HEK293 (cell line): ENCODE results near the gene MYLK.

ENCODE experiments used
- CTCF ChIA-PET: fragments of 350-600 bp; formaldehyde crosslinking; extraction: SDS; loops from one replicate; lab custom pipeline; 2021; ENCODE audit warnings: antibody characterized with exemption; lab: Yijun Ruan, JAX
- POLR2A ChIA-PET: fragments of 300-600 bp; formaldehyde crosslinking; extraction: SDS; loops from one replicate; lab custom pipeline; 2020; ENCODE audit warnings: antibody characterized with exemption, inconsistent platforms; lab: Yijun Ruan, JAX
- H3K27ac ChIP-seq: fragments of 200-500 bp; sonication (Bioruptor generic); 2 replicates; pipeline ENCODE4 v1.5.1; 2014; ENCODE audit warnings: low read depth, low read length, control low read depth, inconsistent platforms; ENCODE audit errors: extremely low read depth
- H3K36me3 ChIP-seq, 2 experiments: fragments of 200-500 bp in 1 of 2; sonication (Bioruptor generic) in 1 of 2; 1 replicate in 1 of 2; 2 replicates in 1 of 2; pipeline ENCODE4 v1.5.1; 2014 to 2017; ENCODE audit warnings: inconsistent platforms in 2 of 2, low read length in 2 of 2; ENCODE audit not compliant: control insufficient read depth in 2 of 2, insufficient read depth in 1 of 2
- H3K4me1 ChIP-seq: fragments of 200-500 bp; sonication (Bioruptor generic); 2 replicates; pipeline ENCODE4 v1.5.1; 2014; ENCODE audit warnings: mild to moderate bottlenecking, low read length, inconsistent platforms; ENCODE audit not compliant: control insufficient read depth, insufficient read depth
- H3K4me3 ChIP-seq: 2 replicates; pipeline ENCODE4 v1.5.1; 2011; ENCODE audit warnings: low read depth, mild to moderate bottlenecking, control low read depth, low read length, moderate library complexity
- H3K9me3 ChIP-seq: fragments of 200-500 bp; sonication (Bioruptor generic); 2 replicates; pipeline ENCODE4 v1.5.1; 2014; ENCODE audit warnings: low read depth, low read length, inconsistent platforms; ENCODE audit not compliant: control insufficient read depth, insufficient read depth
- HOXD13 ChIP-seq: sonication (generic); formaldehyde crosslinking; IDR thresholded peaks from 2 replicates; pipeline ENCODE4 v1.8.0; 2022; ENCODE audit warnings: missing genetic modification reagents, borderline replicate concordance
- REST ChIP-seq: fragments of 450-650 bp; formaldehyde crosslinking; IDR thresholded peaks from 2 replicates; pipeline ENCODE4 v1.5.1; 2016; ENCODE audit warnings: missing biosample characterization, missing genetic modification characterization
- SETDB1 ChIP-seq: IDR thresholded peaks from one replicate; pipeline ENCODE4 v1.6.1; 2017; ENCODE audit warnings: mild to moderate bottlenecking, low read length, moderate library complexity, mixed read lengths; ENCODE audit not compliant: insufficient read length
- TRIM28 ChIP-seq: IDR thresholded peaks from 2 replicates; pipeline ENCODE4 v1.6.1; 2011; ENCODE audit warnings: low read length, control low read depth, borderline replicate concordance
- ZBTB48 ChIP-seq: fragments of 450-650 bp; formaldehyde crosslinking; IDR thresholded peaks from 2 replicates; pipeline ENCODE4 v1.5.1; 2016; ENCODE audit warnings: missing biosample characterization, missing genetic modification characterization
- ZNF274 ChIP-seq, 2 experiments: fragments of 200-500 bp in 1 of 2; fragments of 450-650 bp in 1 of 2; sonication (Bioruptor generic) in 1 of 2; formaldehyde crosslinking in 1 of 2; IDR thresholded peaks; 2 replicates each; pipeline versions ENCODE4 v1.5.1 to v1.6.1; 2014 to 2016; ENCODE audit warnings: borderline replicate concordance in 1 of 2, inconsistent platforms in 1 of 2, low read length in 1 of 2, missing biosample characterization in 1 of 2, missing genetic modification characterization in 1 of 2
- ZNF311 ChIP-seq: fragments of 450-650 bp; formaldehyde crosslinking; IDR thresholded peaks from 2 replicates; pipeline ENCODE4 v1.5.1; 2017; ENCODE audit warnings: missing biosample characterization, missing genetic modification characterization, borderline replicate concordance
- ZNF449 ChIP-seq: fragments of 450-650 bp; formaldehyde crosslinking; IDR thresholded peaks from 2 replicates; pipeline ENCODE4 v1.5.1; 2017; ENCODE audit warnings: missing biosample characterization, mild to moderate bottlenecking, missing genetic modification characterization, moderate library complexity
- ZNF48 ChIP-seq: fragments of 450-650 bp; formaldehyde crosslinking; IDR thresholded peaks from 2 replicates; pipeline ENCODE4 v1.5.1; 2016; ENCODE audit warnings: missing biosample characterization, missing genetic modification characterization
- ZNF513 ChIP-seq: fragments of 450-650 bp; IDR thresholded peaks from 2 replicates; pipeline ENCODE4 v1.5.1; 2018; ENCODE audit warnings: missing biosample characterization, missing genetic modification characterization
- ZNF529 ChIP-seq: fragments of 450-650 bp; formaldehyde crosslinking; IDR thresholded peaks from 2 replicates; pipeline ENCODE4 v1.5.1; 2017; ENCODE audit warnings: missing genetic modification characterization, missing biosample characterization; ENCODE audit not compliant: insufficient replicate concordance
- ZNF549 ChIP-seq: fragments of 450-650 bp; IDR thresholded peaks from 2 replicates; pipeline ENCODE4 v1.5.1; 2018; ENCODE audit warnings: missing biosample characterization, missing genetic modification characterization, mild to moderate bottlenecking, inconsistent platforms, moderate library complexity
- ZNF585B ChIP-seq: fragments of 450-650 bp; formaldehyde crosslinking; IDR thresholded peaks from 2 replicates; pipeline ENCODE4 v1.5.1; 2016; ENCODE audit warnings: missing biosample characterization, missing genetic modification characterization
- ZNF600 ChIP-seq: fragments of 450-650 bp; formaldehyde crosslinking; IDR thresholded peaks from 2 replicates; pipeline ENCODE4 v1.5.1; 2016; ENCODE audit warnings: missing biosample characterization, missing genetic modification characterization
- ZNF626 ChIP-seq: fragments of 450-650 bp; sonication (Bioruptor Pico); formaldehyde crosslinking; IDR thresholded peaks from 2 replicates; pipeline ENCODE4 v1.5.1; 2018; ENCODE audit warnings: missing biosample characterization, missing genetic modification characterization, inconsistent platforms
- ZNF658 ChIP-seq: fragments of 450-650 bp; formaldehyde crosslinking; IDR thresholded peaks from 2 replicates; pipeline ENCODE4; 2016; ENCODE audit warnings: missing biosample characterization, missing genetic modification characterization
- ZNF677 ChIP-seq: fragments of 450-650 bp; IDR thresholded peaks from 2 replicates; pipeline ENCODE4 v1.5.0; 2018; ENCODE audit warnings: missing biosample characterization, mild to moderate bottlenecking, missing genetic modification characterization, moderate library complexity
- ZNF692 ChIP-seq: fragments of 450-650 bp; formaldehyde crosslinking; IDR thresholded peaks from 2 replicates; pipeline ENCODE4 v1.5.1; 2016; ENCODE audit warnings: missing biosample characterization, missing genetic modification characterization
- ZNF830 ChIP-seq: fragments of 450-650 bp; IDR thresholded peaks from 2 replicates; pipeline ENCODE4 v1.5.0; 2018; ENCODE audit warnings: missing biosample characterization, missing genetic modification characterization, low read depth, mild to moderate bottlenecking, moderate library complexity

The MYLK gene

GRCh38 chr3:123595396-123596180 is 288.5 kb downstream of the MYLK start (continued):
- TF ChIP-seq REST (tag by site-specific recombination), result no peak

- ChIA-PET POLR2A (no interaction called here), CTCF (no interaction called here)
These were observed 290.8 kb downstream of the MYLK start for GRCh38 chr3:123593381-123593780.

GRCh38 chr3:123590685-123591450 is 293.3 kb downstream of the MYLK start:
- no peak overlapping the region for H3K4me3 ChIP-seq
- CTCF ChIA-PET, result no interaction called here

More at GRCh38 chr3:123593381-123593780, 290.8 kb downstream of the MYLK start:
- Histone ChIP-seq H3K27ac (no peak overlapping the region), H3K9me3 (no peaks in the 10 kb centered on the region)
- TF ChIP-seq ZNF513 (tag by site-specific recombination) (no peak), ZNF830 (tag by site-specific recombination) (no peak), ZNF449 (no peak), ZNF549 (tag by site-specific recombination) (no peak)
- TF ChIP-seq, all 188 proteins: peak for 0
- peaks cover 0 to 12% of the 10 kb centered on the region in 2 experiments; a peak in 1 of 3 replicates for H3K36me3 ChIP-seq
- no peak overlapping the region for H3K4me3 ChIP-seq
- H3K4me1 ChIP-seq, result no peaks in the 10 kb centered on the region

More at GRCh38 chr3:123590685-123591450, 293.3 kb downstream of the MYLK start:
- Histone ChIP-seq H3K4me1 (no peaks in the 10 kb centered on the region), H3K9me3 (no peaks in the 10 kb centered on the region), H3K36me3 (peaks cover 0 to 12% of the 10 kb centered on the region in 2 experiments; a peak in 1 of 3 replicates), H3K27ac (no peak overlapping the region)
- POLR2A ChIA-PET, result no interaction called here
- TF ChIP-seq ZBTB48 (tag by site-specific recombination) (no peak), TRIM28 (peak; percentile 54; the same call in 1 of the 2 replicates), ZNF677 (0 out of 2 replicates have a peak, but pooled peaks have one; percentile 2), SETDB1 (peak; percentile 95), ZNF658 (no peak), HOXD13 (CRISPR knock-in tag) (no peak), ZNF600 (tag by site-specific recombination) (no peak), ZNF311 (tag by site-specific recombination) (no peak), ZNF48 (tag by site-specific recombination) (no peak), ZNF692 (tag by site-specific recombination) (no peak), ZNF274 (IDR thresholded peaks at IDR 0.05; ENCODE audit: low read length) (no peak), ZNF274 (tag by site-specific recombination; IDR thresholded peaks at IDR 0.05; ENCODE audit: borderline replicate concordance) (0 out of 2 replicates have a peak, but pooled peaks have one; percentile 25), ZNF626 (0 out of 2 replicates have a peak, but pooled peaks have one; percentile 39), ZNF529 (tag by site-specific recombination) (peak; percentile 14), ZNF585B (0 out of 2 replicates have a peak, but pooled peaks have one; percentile 24)
